Measurements from ENCODE around the gene VWDE.

GRCh38 chr7:12320241-12320986, 83.3 kb downstream of the VWDE start:
- TF ChIP-seq TAF1 (IDR thresholded peaks at IDR 0.05; ENCODE audit: borderline replicate concordance, insufficient read depth, low read length) (no peak), POLR2AphosphoS5 (IDR thresholded peaks at IDR 0.05; ENCODE audit: low read depth, low read length) (no peak), REST (IDR thresholded peaks at IDR 0.05; ENCODE audit: insufficient read depth in 1 of 2, low read depth in 2 of 2, low read length in 2 of 2) (no peak), SIN3A (IDR thresholded peaks at IDR 0.05; ENCODE audit: borderline replicate concordance, insufficient read depth, low read length) (no peak), FOXP2 (optimal IDR thresholded peaks at IDR 0.05; ENCODE audit: borderline replicate concordance, extremely low read depth, extremely low read length, insufficient read depth) (no peak)
